HL-60/S4 (cell line): ENCODE data around the gene TMTC1.
"Not testable (repeated sequence)": the region's sequence is repeated elsewhere in the genome, so short reads cannot be mapped to it uniquely, and the experiment has no call there.

Source experiments
- in situ Hi-C: fragments of 300-500 bp; cut with MboI; formaldehyde crosslinking; loops from 2 replicates; pipeline ENCODE4 v1.14.3; 2022; ENCODE audit warnings: low sequenced_read_pairs

TMTC1 gene

DNA sequence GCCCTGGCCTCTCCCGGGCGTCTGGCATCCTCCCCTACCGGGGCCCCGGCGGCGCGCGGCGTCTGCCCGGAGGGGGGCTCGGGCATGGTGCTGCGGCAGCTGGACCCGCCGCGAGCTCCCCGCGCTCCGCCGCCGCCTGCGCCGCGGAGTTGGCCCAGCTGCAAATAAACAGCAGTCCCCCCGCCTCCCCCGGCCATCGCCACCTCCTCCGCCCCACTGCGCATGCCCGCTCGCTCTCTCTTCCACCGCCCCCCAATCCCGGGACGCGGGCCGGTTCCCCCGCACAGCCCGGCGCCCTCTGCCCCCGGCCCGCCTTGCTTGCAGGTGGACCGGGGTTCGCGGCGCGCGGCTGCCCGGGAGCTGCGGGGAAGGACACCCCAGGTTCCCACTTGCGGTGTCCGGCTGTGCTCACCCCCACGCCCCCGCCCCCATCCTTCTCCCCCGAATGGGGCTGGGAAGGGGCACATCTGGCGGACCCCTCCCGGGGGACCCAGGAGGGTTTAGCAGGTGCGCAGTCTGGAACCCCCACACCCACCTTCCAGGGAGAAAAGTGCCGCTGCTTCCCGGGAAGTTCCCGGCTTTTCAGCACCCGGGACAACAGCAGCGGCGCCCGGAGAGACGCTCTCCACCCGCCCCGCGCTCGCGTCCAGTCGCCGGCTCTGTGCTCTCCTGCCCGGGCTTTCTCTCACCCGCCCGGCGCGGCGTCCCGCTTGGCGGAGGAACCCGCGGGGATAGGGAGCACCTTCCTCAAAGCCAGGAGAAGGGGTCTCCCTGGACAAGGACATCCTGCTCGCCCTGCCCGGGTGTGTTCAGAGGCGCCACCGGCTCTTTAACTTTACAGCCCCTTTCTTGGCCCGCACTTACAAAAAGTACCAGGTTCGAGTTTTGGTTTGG lies at the start of gene TMTC1:
Gene TMTC1 (minus strand): TSS at position 170 of the 894 bp plus-strand sequence. CDS start 191 bp downstream, outside the sequence.
- in situ Hi-C loops = no loop called here

GRCh38 chr12:29831173-29831572 lies 47.4 kb upstream of the TMTC1 start:
- in situ Hi-C loops = no loop called here

DNA sequence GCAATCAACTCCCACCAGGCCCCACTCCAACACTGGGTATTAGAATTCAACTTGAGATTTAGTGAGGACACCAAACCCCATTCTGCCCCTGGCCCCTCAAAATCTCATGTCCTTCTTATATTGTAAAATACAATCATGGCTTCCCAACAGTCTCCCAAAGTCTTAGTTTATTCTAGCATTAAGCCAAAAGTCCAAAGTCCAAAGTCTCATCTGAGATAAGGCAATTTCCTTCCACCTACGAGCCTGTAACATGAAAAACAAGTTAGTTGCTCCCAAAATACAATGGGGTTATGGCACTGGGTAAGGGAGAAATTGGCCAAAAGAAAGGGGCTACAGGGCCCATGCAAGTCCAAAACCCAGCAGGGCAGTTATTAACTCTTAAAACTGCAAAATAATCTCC lies 46.6 kb upstream of the TMTC1 start:
- in situ Hi-C loops = no loop called here

GRCh38 chr12:29818916-29819623 lies 35.3 kb upstream of the TMTC1 start:
- in situ Hi-C loops = no loop called here

DNA sequence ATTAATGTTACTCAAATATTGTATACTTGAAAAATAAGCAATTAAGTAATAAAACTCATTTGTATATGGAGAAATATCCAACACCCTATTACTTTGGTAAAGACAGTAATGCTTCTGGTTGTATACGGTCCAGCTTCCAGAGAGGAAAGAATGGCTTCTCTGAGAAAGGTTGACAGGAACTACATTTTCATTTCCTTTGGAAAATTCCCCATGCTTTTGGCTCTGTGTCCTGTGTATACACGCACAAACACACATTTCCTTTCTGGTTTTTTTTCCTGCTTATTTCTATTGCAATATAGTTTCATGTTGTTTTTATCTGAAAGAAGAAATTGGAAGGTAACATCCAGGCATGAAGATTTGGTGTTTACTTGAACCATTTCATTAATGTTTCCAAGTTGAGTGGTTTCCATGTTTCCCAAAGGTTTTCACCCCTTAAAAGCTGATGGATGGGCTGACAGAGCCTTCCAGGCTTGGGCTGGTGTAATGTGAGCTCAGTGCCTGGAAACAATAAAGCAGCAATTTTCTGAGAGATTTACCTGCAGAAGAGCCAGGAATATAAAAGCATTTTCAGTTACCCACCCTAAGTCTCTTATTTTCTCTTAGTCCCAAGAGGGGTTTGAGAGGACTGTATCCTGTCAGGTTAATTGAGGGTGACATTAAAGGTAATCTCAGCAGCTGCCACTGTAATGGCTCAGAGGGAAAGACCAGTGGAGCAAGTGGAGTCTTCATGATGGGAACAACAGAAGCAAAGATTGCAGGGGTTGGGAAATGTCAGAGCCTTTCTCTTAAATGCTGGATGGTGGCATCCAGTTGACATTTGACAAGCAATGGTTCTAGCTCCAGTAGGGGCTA lies 33.4 kb upstream of the TMTC1 start:
- in situ Hi-C loops = no loop called here

GRCh38 chr12:29809616-29810361 lies 26.0 kb upstream of the TMTC1 start:
- in situ Hi-C loops = not testable (repeated sequence)

GRCh38 chr12:29807129-29807528 lies 23.4 kb upstream of the TMTC1 start:
- in situ Hi-C loops = no loop called here

- in situ Hi-C loops = no loop called here
Measured at GRCh38 chr12:29804019-29804418, 20.3 kb upstream of the TMTC1 start.

DNA sequence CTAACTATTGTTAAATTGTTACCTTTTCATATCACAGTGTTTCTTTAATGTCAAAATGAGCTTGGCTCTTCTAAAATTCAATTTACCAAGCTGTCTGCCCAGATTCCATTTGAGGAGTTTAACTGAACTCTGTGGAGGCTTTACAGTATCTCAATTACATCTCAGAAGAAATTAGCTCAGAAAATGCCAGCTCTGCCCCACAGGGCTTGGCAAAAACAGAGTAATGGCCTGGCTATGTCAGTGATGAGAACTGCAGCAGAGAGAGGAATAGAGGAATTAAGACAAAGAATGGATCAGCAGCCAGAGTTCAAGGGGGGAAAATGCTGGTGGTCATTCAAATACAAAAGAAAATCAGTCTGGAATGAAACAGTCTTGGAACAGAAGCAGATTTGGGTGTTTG lies 15.8 kb upstream of the TMTC1 start:
- in situ Hi-C loops = no loop called here

DNA sequence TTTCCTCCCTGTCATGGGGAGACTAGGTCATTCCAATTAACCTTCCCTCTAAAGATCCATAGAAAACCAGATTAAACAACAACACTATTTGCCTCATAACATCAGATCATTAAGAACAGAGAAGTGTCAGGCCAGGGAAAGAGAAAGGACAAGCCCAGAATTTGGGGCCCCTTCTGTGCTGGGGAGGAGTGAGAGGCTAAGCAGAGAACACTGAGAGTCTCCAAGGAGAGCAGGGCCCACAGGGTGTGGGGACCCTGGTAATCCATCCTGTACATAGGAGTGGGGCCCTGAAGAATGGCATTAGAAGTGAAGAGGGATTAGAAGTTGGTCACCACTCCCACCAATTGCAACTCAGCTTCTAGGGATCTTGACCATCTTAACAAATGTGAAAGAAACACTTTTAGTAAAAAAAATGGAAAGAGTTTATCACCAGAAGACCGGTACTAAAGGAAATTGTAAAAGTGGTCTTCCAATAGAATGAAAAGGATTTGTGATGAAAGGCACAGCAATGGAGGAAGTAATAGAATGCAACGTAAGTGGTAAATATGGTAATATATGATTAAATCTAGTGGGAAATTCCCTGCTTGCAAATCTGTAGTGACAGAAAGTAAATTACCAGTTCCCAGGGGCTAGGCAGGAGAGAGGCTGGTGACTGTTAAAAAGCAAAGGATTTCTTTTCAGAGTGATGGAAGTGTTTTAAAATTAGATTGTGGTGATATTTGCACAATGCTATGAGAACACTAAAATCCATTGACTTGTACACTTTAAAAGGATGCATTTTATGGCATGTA lies 14.0 kb upstream of the TMTC1 start:
- in situ Hi-C loops = no loop called here

DNA sequence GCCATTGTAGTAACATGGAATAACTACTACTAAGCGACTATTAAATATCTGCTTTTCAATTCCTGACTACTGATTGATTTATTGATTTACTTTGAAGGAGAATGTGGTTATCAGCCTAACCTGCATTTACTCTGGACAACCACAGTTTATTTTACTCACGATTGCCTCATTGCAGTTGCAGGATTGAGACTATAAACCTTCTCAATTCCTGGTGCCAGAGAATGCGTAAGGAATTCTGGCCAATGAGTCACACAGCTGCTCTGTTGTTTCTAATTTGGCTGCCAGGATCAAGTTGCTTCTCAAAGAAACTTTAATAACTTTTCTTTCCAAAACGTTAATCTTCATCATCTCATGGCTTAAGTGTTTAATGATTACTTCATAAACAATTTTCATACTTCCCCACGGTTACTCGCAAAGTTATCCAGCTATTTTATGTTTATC lies 13.1 kb upstream of the TMTC1 start:
- in situ Hi-C loops = no loop called here

DNA sequence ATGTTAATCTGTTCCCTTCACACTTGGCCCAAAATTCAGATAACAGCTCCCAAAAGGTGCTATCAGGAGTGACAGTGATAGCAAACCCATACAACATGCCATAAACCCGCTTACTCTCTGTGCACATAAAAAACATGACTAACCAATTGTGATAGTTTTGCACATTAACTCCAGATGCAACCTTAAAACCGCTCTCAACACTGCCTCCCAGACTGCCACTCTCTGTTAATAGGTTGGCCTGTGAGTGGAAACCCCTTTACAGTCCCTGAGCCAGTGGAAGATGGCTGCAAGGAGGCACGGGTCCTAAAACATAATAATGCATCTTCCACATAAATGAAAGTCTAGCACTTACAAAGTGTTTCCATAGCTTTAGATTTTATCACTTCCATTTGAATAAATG lies 12.0 kb upstream of the TMTC1 start:
- in situ Hi-C loops = no loop called here

DNA sequence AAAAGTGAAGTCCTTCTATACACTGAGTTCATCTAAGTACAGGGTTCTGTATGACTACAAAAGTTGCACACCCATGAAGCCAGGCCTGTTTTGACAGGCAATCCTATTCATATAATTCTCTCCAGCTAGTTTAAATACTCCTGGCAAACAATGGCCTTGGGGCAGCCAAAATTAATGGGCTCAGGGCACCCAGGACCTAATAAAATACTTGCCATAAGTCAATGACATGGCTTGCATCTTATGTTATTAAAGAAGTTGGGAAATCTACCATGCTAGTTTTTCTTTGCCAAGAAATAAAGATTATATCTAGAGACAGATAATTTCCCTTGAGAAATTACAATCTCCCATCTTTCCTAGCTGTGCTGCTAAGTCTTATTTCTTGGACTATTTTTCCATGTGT lies 11.1 kb upstream of the TMTC1 start:
- in situ Hi-C loops = no loop called here

DNA sequence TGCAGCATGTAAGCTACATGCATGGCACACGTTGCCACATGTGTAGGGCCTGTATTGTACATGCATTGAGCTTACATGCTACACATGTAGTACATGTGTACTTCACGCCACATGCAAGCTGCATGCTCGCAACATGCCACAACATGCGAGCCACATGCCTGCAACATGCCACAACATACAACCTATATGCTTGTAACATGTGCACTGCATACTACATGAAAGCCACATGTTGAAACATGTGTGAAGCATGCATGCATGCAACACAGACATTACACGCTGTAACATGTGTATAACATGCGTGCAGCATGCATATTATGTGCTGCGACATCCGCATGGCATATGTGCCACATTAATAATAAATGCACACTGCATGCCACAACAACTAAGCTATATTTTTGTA lies 9.1 kb upstream of the TMTC1 start:
- in situ Hi-C loops = no loop called here

- in situ Hi-C loops = no loop called here
Measured at GRCh38 chr12:29792132-29792531, 8.4 kb upstream of the TMTC1 start.

DNA sequence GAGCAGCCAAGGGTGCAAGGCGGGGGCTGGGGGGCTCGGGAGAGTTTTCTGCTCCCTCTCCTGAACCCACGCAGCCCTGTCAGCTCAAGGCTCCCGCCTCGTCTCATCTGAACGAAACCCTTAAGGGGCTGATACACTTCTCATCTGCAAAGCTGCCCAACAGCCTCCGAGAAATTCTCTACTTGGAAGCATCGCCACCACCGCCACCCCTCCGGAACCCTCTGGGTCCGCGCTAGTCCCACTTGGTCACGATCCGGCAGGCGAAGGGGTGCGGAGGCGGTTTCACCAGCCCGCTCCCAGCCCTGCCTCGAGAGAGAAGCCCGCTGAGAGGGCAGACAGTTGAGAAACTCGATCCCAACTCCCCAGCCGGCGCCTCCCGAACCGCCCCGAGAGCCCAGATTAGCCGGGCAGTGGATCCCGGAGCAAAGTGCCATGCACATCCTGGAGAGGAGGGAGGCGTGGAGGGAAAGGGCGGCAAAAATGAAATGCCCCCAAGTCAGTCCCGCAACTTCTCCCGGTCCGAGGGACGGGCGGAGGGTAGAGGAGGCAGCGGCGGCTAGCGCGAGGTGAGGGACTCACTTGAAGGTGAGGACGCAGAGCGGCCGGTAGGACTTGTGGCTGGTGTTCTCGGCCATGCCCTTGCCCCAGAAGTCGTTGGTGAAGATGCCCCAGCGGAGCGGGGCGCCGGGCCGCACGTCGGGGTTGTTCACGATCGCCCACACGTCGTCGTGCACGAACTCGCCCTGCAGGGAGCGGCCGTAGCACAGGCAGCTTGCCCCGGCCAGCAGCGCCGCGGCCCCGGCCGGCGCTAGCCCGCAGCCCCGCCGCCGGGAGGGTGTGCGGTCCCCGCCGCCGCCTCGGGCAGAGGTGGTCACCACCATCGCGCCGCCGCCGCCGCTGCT lies 620 bp downstream of the TMTC1 start:
- in situ Hi-C loops = no loop called here

DNA sequence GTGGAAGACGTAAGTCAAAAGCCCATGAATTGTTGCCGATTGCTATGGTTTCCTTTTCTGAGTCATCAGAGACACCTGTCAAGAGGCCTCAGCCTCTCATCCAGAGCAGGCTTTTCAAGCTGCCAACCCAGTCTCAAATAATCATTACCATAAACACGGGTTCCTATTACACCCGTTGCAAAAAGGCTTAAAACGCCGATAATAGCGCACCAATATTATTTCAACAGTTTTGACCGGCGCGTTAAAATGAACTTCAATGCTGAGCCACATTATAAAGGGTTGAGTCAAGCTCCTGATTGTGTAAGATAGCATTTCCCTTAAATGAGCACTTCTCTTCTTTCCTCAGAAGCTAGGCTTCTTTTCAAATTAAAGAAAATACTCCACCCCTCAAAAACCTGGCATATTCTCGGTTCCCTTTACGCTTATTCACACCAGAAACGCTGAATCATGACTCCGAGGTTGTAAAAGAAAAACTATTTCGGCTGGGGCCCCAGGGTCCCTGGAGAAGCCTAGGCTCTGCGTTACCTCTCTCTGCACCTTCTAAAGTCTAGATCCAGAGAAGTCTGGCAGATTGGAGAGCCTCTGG lies 1.4 kb downstream of the TMTC1 start:
- in situ Hi-C loops = no loop called here

DNA sequence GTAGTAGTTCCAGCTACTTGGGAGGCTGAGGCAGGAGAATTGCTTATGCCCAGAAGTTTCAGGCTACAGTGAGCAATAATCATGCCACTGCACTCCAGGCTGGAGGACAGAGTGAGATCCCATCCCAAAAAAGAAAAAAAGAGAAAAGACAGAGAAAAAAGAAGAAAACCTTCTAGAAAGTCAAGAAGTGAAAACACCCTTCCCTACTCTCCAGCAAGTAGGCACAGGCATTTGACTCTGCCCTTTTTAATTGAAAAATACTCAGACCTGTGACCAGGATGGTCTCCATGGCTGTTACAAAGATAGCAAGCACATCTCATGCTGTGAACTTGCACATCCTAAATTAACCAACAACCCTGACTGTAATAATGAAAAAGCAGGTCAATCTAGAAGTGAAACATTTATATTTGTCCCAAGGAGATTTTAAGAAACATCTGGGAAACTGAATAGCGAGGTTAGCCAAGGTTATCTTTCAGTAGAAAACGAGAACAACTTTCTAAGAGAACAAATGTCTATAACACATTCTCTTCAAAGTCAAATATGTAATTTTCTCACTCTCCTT lies 2.0 kb downstream of the TMTC1 start:
- in situ Hi-C loops = no loop called here
